ENCODE measurements around the gene BICC1.

GRCh38 chr10:58545427-58545826, 32.8 kb downstream of the BICC1 start:
- TF ChIP-seq SPI1 (IDR thresholded peaks at IDR 0.05; ENCODE audit: borderline replicate concordance, low read depth) (no peak), CTCF (IDR thresholded peaks at IDR 0.05; ENCODE audit: insufficient read depth, low read length) (no peak), GABPA (IDR thresholded peaks at IDR 0.05; ENCODE audit: low read depth) (no peak), REST (IDR thresholded peaks at IDR 0.05; ENCODE audit: insufficient replicate concordance, low read depth) (no peak)

Measured in HL-60 (cell line).